B cell (primary cell): Measurements from ENCODE around the gene PTPN6. TPM values are rescaled to one million over a fixed set of nuclear protein-coding genes. Genes with fewer than 3 reads are reported as not detected.

ENCODE experiments used
- ATAC-seq: fragments of 200-7000 bp; cut with Tn5 transposase; one replicate; pipeline ENCODE4 v1.10.0; 2021; ENCODE audit warnings: low read depth, mild to moderate bottlenecking, moderate number of reproducible peaks, moderate library complexity
- CTCF ChIA-PET: fragments of 350-600 bp; sonication (Branson Sonifier 250); formaldehyde crosslinking; loops from one replicate; lab custom pipeline; 2021; ENCODE audit warnings: antibody characterized with exemption, inconsistent platforms; lab: Charles Lee
- POLR2A ChIA-PET: fragments of 350-600 bp; sonication (Branson Sonifier 250); formaldehyde crosslinking; loops from one replicate; lab custom pipeline; 2021; ENCODE audit warnings: antibody characterized with exemption; lab: Charles Lee
- DNase-seq: peaks from one replicate; pipeline ENCODE4 v3.0.0; 2013
- H2AFZ ChIP-seq: 2 replicates; pipeline ENCODE4 v1.6.1; 2012; ENCODE audit warnings: mild to moderate bottlenecking, low read depth, low read length; ENCODE audit not compliant: insufficient read depth, poor library complexity, severe bottlenecking
- H3K27ac ChIP-seq, 2 donors: 1 replicate in 1 of 2; 2 replicates in 1 of 2; pipeline ENCODE4 v1.5.1; 2012 to 2013; ENCODE audit warnings: low read length in 2 of 2, mild to moderate bottlenecking in 2 of 2, moderate library complexity in 1 of 2
- H3K27me3 ChIP-seq, 4 experiments: fragments of 200-600 bp in 1 of 4; sonication (generic) in 1 of 4; replicated peaks in 1 of 4; 1 replicate in 2 of 4; 2 replicates in 2 of 4; pipeline versions ENCODE4 v1.6.1 to v1.7.0; 2013 to 2016; ENCODE audit warnings: low read length in 3 of 4, mild to moderate bottlenecking in 2 of 4, mixed read lengths in 1 of 4, moderate library complexity in 1 of 4; ENCODE audit not compliant: insufficient read depth in 4 of 4, control insufficient read depth in 3 of 4; ENCODE audit errors: control extremely low read depth in 1 of 4
- H3K36me3 ChIP-seq, 2 experiments: replicated peaks in 1 of 2; 1 replicate in 1 of 2; 2 replicates in 1 of 2; pipeline versions ENCODE4 v1.6.1 to v1.7.1; 2013; ENCODE audit warnings: low read length in 1 of 2; ENCODE audit not compliant: insufficient read depth in 2 of 2, control insufficient read depth in 1 of 2; ENCODE audit errors: control extremely low read depth in 1 of 2, extremely low read depth in 1 of 2
- H3K4me1 ChIP-seq, 2 donors: fragments of 200-600 bp in 1 of 2; sonication (generic) in 1 of 2; 1 replicate in 1 of 2; 2 replicates in 1 of 2; pipeline versions ENCODE4 v1.5.1 to v1.6.1; 2013 to 2017; ENCODE audit warnings: low read length in 2 of 2; ENCODE audit not compliant: control insufficient read depth in 2 of 2, insufficient read depth in 2 of 2
- H3K4me2 ChIP-seq: replicated peaks from 2 replicates; pipeline ENCODE3; 2012; ENCODE audit warnings: mild to moderate bottlenecking, low read depth, low read length; ENCODE audit not compliant: poor library complexity, severe bottlenecking
- H3K4me3 ChIP-seq, 5 experiments: fragments of 200-600 bp in 1 of 5; sonication (generic) in 1 of 5; 1 replicate in 3 of 5; 2 replicates in 2 of 5; pipeline versions ENCODE4 v1.5.1 to v1.7.0; 2011 to 2016; ENCODE audit warnings: low read length in 4 of 5, mild to moderate bottlenecking in 4 of 5, low read depth in 2 of 5, control low read depth in 1 of 5, moderate library complexity in 1 of 5; ENCODE audit not compliant: insufficient read depth in 1 of 5; ENCODE audit errors: control extremely low read depth in 1 of 5, extremely low read depth in 1 of 5
- H3K79me2 ChIP-seq: fragments of 200-600 bp; sonication (generic); one replicate; pipeline ENCODE4 v1.6.0; 2016; ENCODE audit warnings: low read length; ENCODE audit not compliant: control insufficient read depth, insufficient read depth
- H3K9ac ChIP-seq: fragments of 200-600 bp; sonication (generic); 2 replicates; pipeline ENCODE4 v1.6.1; 2017; ENCODE audit warnings: mild to moderate bottlenecking, low read length, moderate library complexity
- H3K9me3 ChIP-seq, 3 donors: one replicate each; pipeline versions ENCODE4 v1.6.1 to v1.7.1; 2013; ENCODE audit warnings: low read length in 2 of 3; ENCODE audit not compliant: control insufficient read depth in 2 of 3, insufficient read depth in 1 of 3; ENCODE audit errors: control extremely low read depth in 1 of 3
- H4K20me1 ChIP-seq: 2 replicates; pipeline ENCODE4 v1.6.0; 2012; ENCODE audit warnings: mild to moderate bottlenecking, low read length; ENCODE audit not compliant: insufficient read depth, control insufficient read depth, poor library complexity, severe bottlenecking
- H3K27ac Mint-ChIP-seq: one replicate; pipeline ENCODE4 v1.8.0; 2021; ENCODE audit warnings: mixed read lengths
- H3K27me3 Mint-ChIP-seq: one replicate; pipeline ENCODE4 v1.8.0; 2021; ENCODE audit warnings: mixed read lengths
- H3K4me1 Mint-ChIP-seq: one replicate; pipeline ENCODE4 v1.8.0; 2021; ENCODE audit warnings: mixed read lengths
- H3K4me3 Mint-ChIP-seq: one replicate; pipeline ENCODE4 v1.8.0; 2021; ENCODE audit warnings: mixed read lengths
- H3K9me3 Mint-ChIP-seq: one replicate; pipeline ENCODE4 v1.8.0; 2022; ENCODE audit warnings: mixed read lengths; ENCODE audit not compliant: insufficient read depth
- CTCF ChIP-seq: fragments of 200-600 bp; IDR thresholded peaks from one replicate; pipeline ENCODE4 v1.8.0; 2022; ENCODE audit warnings: antibody characterized with exemption, mild to moderate bottlenecking
- EZH2 ChIP-seq: IDR thresholded peaks from 2 replicates; pipeline ENCODE4 v1.6.1; 2012; ENCODE audit warnings: borderline replicate concordance, low read depth, mild to moderate bottlenecking, moderate library complexity, low read length; ENCODE audit not compliant: insufficient read depth, poor library complexity, severe bottlenecking
- WGBS: methylation state at CpG from one replicate; pipeline ENCODE4 v1.1.5; 2013; ENCODE audit warnings: missing lambda C conversion rate; ENCODE audit not compliant: insufficient coverage; 5-methylcytosine and 5-hydroxymethylcytosine counted together
- intact Hi-C: fragments of 100-400 bp; cut with micrococcal nuclease; formaldehyde crosslinking; loops from one replicate; pipeline ENCODE4 v1.10.0; 2022
- polyA plus RNA-seq: library from polyadenylated mRNA; depleted of rRNA; stranded (reverse); fragments of >200 nt; gene quantifications from 2 replicates; pipeline ENCODE4 v1.2.3, GENCODE V29; 2012
- total RNA-seq, 2 donors: library from RNA; stranded (reverse); fragments of 120-200 nt in 1 of 2; gene quantifications; 1 replicate in 1 of 2; 2 replicates in 1 of 2; pipeline versions ENCODE4 v1.2.3 to v1.2.4, GENCODE V29; 2013 to 2022

Gene PTPN6
- total and polyA plus RNA-seq, 2 donors (not counting 1 experiment from before 2014, with no cell fraction given) = 312 to 874 TPM

GRCh38 chr12:6960593-6961277 is 9.6 kb downstream of the PTPN6 start:
- intact Hi-C loops = loop anchor here (1.0 to 2.0 kb wide), 2 partner anchors 16 to 92 kb away; partner anchors contain the start of gene C12orf57
- Histone ChIP-seq H3K36me3 (peaks cover 0 to 69% of the 10 kb centered on the region in 2 experiments), H3K4me2 (peak overlapping the region; percentile 92), H2AFZ (no peak overlapping the region), H4K20me1 (peaks cover 17% of the 10 kb centered on the region), H3K9ac (peak overlapping the region; percentile 41), H3K27ac (peak overlapping the region; percentile 95 to 99), H3K27me3 (no peaks in the 10 kb centered on the region), H3K79me2 (peaks cover 47% of the 10 kb centered on the region), H3K4me1 (peaks cover 88 to 96% of the 10 kb centered on the region in 2 donors), H3K9me3 (no peaks in the 10 kb centered on the region), H3K4me3 (peak overlapping the region in 3 of 5 experiments; percentile 2 to 54 (median 7))
- peak overlapping the region; percentile 98 for H3K27ac Mint-ChIP-seq
- no peaks in the 10 kb centered on the region for H3K9me3 Mint-ChIP-seq
- peak; percentile 67 for DNase-seq
- H3K4me3 Mint-ChIP-seq = peak overlapping the region; percentile 91
- TF ChIP-seq EZH2 (no peak), CTCF (peak; percentile 4)
- ChIA-PET POLR2A (interaction anchor here (0.6 to 18.2 kb wide), 5 partner anchors 10 to 332 kb away, joined by 3 to 662 read pairs (median 3); partner anchors contain the start of genes C12orf57, EMG1, PHB2 and PTPN6), CTCF (interaction anchor here (0.6 to 13.5 kb wide), 8 partner anchors 8 to 90 kb away, joined by 3 to 944 read pairs (median 5); partner anchors contain the start of genes C12orf57, LPCAT3, PTPN6 and RNU7-1)
- ATAC-seq = peak; percentile 22
- H3K27me3 Mint-ChIP-seq = no peaks in the 10 kb centered on the region
- H3K4me1 Mint-ChIP-seq = peaks cover 91% of the 10 kb centered on the region
- 56% methylated on average over 13 of the region's 13 CpGs for WGBS
